SK-N-SH (cell line): ENCODE data around the gene LEKR1. TPM values are rescaled to one million over a fixed set of nuclear protein-coding genes. Genes with fewer than 3 reads are reported as not detected.

Source experiments
- CTCF ChIA-PET: fragments of 300-600, 350-600 bp; formaldehyde crosslinking; extraction: SDS; loops from one replicate; lab custom pipeline; 2021; lab: Yijun Ruan, JAX
- POLR2A ChIA-PET: fragments of 350-600 bp; sonication (Branson Sonifier 250); formaldehyde crosslinking; extraction: SDS; loops from one replicate; lab custom pipeline; 2020; ENCODE audit warnings: antibody characterized with exemption, inconsistent platforms; lab: Yijun Ruan, JAX
- DNase-seq: peaks from one replicate; pipeline ENCODE4 v3.0.0; 2012
- H2AFZ ChIP-seq: fragments of 200-600 bp; sonication (generic); 2 replicates; pipeline ENCODE4 v1.8.1; 2016; ENCODE audit warnings: antibody characterized with exemption, mild to moderate bottlenecking, low read depth
- H3F3A ChIP-seq: fragments of 200-600 bp; sonication (generic); replicated peaks from 2 replicates; pipeline ENCODE3; 2016; ENCODE audit warnings: antibody characterized with exemption, mild to moderate bottlenecking; ENCODE audit not compliant: insufficient read depth
- H3K27ac ChIP-seq, 2 experiments: fragments of 200-500 bp in 1 of 2; fragments of 200-600 bp in 1 of 2; sonication (Bioruptor generic) in 1 of 2; sonication (generic), shearing (Covaris generic) in 1 of 2; 2 replicates each; pipeline versions ENCODE4 v1.5.1 to v1.6.1; 2014 to 2016; ENCODE audit warnings: low read depth in 2 of 2, inconsistent platforms in 1 of 2, low read length in 1 of 2, mild to moderate bottlenecking in 1 of 2, mixed read lengths in 1 of 2
- H3K27me3 ChIP-seq: fragments of 200-600 bp; sonication (generic), shearing (Covaris generic); 2 replicates; pipeline ENCODE4 v1.6.1; 2016; ENCODE audit warnings: mixed run types; ENCODE audit not compliant: insufficient read depth
- H3K36me3 ChIP-seq, 2 experiments: fragments of 200-500 bp in 1 of 2; fragments of 200-600 bp in 1 of 2; sonication (Bioruptor generic) in 1 of 2; sonication (generic) in 1 of 2; replicated peaks in 1 of 2; 2 replicates each; pipeline versions ENCODE3 to v1.5.1; 2014 to 2016; ENCODE audit warnings: low read length in 1 of 2, mild to moderate bottlenecking in 1 of 2; ENCODE audit not compliant: insufficient read depth in 2 of 2, control insufficient read depth in 1 of 2
- H3K4me1 ChIP-seq, 2 experiments: fragments of 200-500 bp in 1 of 2; fragments of 200-600 bp in 1 of 2; sonication (Bioruptor generic) in 1 of 2; sonication (generic), shearing (Covaris generic) in 1 of 2; 2 replicates each; pipeline versions ENCODE4 v1.5.1 to v1.6.1; 2014 to 2016; ENCODE audit warnings: low read depth in 1 of 2, low read length in 1 of 2, mixed run types in 1 of 2; ENCODE audit not compliant: insufficient read depth in 2 of 2, control insufficient read depth in 1 of 2
- H3K4me2 ChIP-seq: fragments of 200-600 bp; sonication (generic), shearing (Covaris generic); 2 replicates; pipeline ENCODE4 v1.6.1; 2017; ENCODE audit warnings: mixed run types
- H3K4me3 ChIP-seq, 2 experiments: fragments of 200-500 bp in 1 of 2; fragments of 200-600 bp in 1 of 2; sonication (Bioruptor generic) in 1 of 2; sonication (generic), shearing (Covaris generic) in 1 of 2; 2 replicates each; pipeline versions ENCODE4 v1.5.1 to v1.8.1; 2014 to 2016; ENCODE audit warnings: low read depth in 2 of 2, inconsistent platforms in 1 of 2, low read length in 1 of 2, mild to moderate bottlenecking in 1 of 2, mixed read lengths in 1 of 2, moderate library complexity in 1 of 2
- H3K79me2 ChIP-seq: fragments of 200-600 bp; sonication (generic); 2 replicates; pipeline ENCODE4 v1.8.1; 2017; ENCODE audit warnings: mild to moderate bottlenecking; ENCODE audit not compliant: insufficient read depth
- H3K9ac ChIP-seq: fragments of 200-600 bp; sonication (generic); 2 replicates; pipeline ENCODE4 v1.6.1; 2017; ENCODE audit warnings: mixed run types
- H3K9me2 ChIP-seq: fragments of 200-600 bp; sonication (generic); 2 replicates; pipeline ENCODE4 v1.6.1; 2017; ENCODE audit warnings: mixed run types
- H3K9me3 ChIP-seq: fragments of 200-600 bp; sonication (generic); 2 replicates; pipeline ENCODE4 v1.6.1; 2017; ENCODE audit warnings: mixed run types, mild to moderate bottlenecking, moderate library complexity
- H4K20me1 ChIP-seq: fragments of 200-600 bp; sonication (generic); 2 replicates; pipeline ENCODE4 v1.6.1; 2017; ENCODE audit warnings: mild to moderate bottlenecking, mixed run types; ENCODE audit not compliant: insufficient read depth
- CHD2 ChIP-seq: fragments of 150-350 bp; IDR thresholded peaks from 2 replicates; pipeline ENCODE4 v1.6.1; 2018; ENCODE audit warnings: low read length; ENCODE audit not compliant: partially characterized antibody
- ELF1 ChIP-seq: IDR thresholded peaks from 2 replicates; pipeline ENCODE4 v1.4.0; 2012
- EP300 ChIP-seq, 2 experiments: IDR thresholded peaks; 2 replicates each; pipeline versions ENCODE4 v1.4.0 to v1.6.1; 2012; ENCODE audit warnings: borderline replicate concordance in 1 of 2, low read depth in 1 of 2, low read length in 1 of 2
- FOSL2 ChIP-seq: IDR thresholded peaks from 2 replicates; pipeline ENCODE4 v1.4.0; 2012; ENCODE audit warnings: low read depth, mild to moderate bottlenecking, moderate library complexity, borderline replicate concordance
- GATA2 ChIP-seq: sonication (generic); formaldehyde crosslinking; IDR thresholded peaks from 2 replicates; pipeline ENCODE4 v1.5.0; 2020; ENCODE audit warnings: mild to moderate bottlenecking, missing genetic modification reagents
- MEF2A ChIP-seq: IDR thresholded peaks from 2 replicates; pipeline ENCODE4 v1.4.0; 2012; ENCODE audit warnings: low read depth, borderline replicate concordance
- POLR2AphosphoS5 ChIP-seq: IDR thresholded peaks from 2 replicates; pipeline ENCODE4 v1.6.1; 2012; ENCODE audit warnings: low read depth, low read length
- RAD21 ChIP-seq: IDR thresholded peaks from 2 replicates; pipeline ENCODE4 v1.6.1; 2012; ENCODE audit warnings: mild to moderate bottlenecking, low read length
- RCOR1 ChIP-seq: fragments of 150-350 bp; IDR thresholded peaks from 2 replicates; pipeline ENCODE4 v1.6.1; 2017; ENCODE audit warnings: antibody characterized with exemption, low read length
- RFX5 ChIP-seq: IDR thresholded peaks from 2 replicates; pipeline ENCODE4 v1.6.1; 2012; ENCODE audit warnings: mild to moderate bottlenecking, improper control_type of control experiment, low read length
- SIN3A ChIP-seq: IDR thresholded peaks from 2 replicates; pipeline ENCODE4 v1.6.1; 2012; ENCODE audit warnings: low read depth, mild to moderate bottlenecking, low read length, moderate library complexity, borderline replicate concordance
- WGBS: methylation state at CpG from one replicate; pipeline ENCODE4 v1.1.6; 2017; ENCODE audit warnings: low lambda C conversion rate; 5-methylcytosine and 5-hydroxymethylcytosine counted together
- polyA plus RNA-seq, 3 experiments: library from polyadenylated mRNA; depleted of rRNA; stranded (reverse); fragments of >200 nt; gene quantifications; 2 replicates each; pipeline ENCODE4 v1.2.3, GENCODE V29; 2012
- TF ChIP-seq, protein P1 (sequence below): fragments of 150-350 bp; IDR thresholded peaks from 2 replicates; pipeline ENCODE4 v1.6.1; 2016; ENCODE audit warnings: mild to moderate bottlenecking, low read depth, low read length

Gene LEKR1
- polyA plus RNA-seq, 1 of the 3 experiments (the other 2 are of a cell fraction) = 0.30 TPM

DNA sequence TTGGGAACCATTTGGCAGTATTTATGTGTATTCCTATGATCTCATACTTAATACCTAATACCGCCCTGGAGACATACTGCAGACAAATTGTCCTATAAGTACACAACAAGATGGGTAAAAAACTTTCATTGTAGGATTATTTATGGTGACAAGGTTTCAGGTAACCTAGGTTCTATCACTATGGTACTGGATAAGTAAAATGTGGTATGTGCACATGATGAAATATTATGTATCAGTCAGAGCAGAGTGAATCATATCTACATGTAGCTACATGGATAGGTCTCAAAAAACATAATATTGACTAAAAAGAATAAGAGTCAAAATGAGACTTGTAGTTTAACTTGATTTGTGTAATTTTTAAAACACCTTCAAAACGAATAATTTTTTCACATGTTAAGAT is 147.8 kb downstream of the LEKR1 start:
- POLR2A ChIA-PET = no interaction called here
- no peaks in the 10 kb centered on the region for H3K36me3 ChIP-seq
- H3K9ac ChIP-seq = no peak overlapping the region
- WGBS = 79% methylated on average over 2 of the region's 2 CpGs
- H3K27me3 ChIP-seq = 0 out of 2 replicates have a peak, but pooled peaks cover 5% of the 10 kb centered on the region
- no peaks in the 10 kb centered on the region for H3K79me2 ChIP-seq
- no peak overlapping the region for H3K4me2 ChIP-seq
- CTCF ChIA-PET = interaction anchor here (0.7 to 1.8 kb wide), 4 partner anchors 12 to 21 kb away, joined by 3 to 6 read pairs (median 4); no protein-coding TSS in a partner anchor
- H4K20me1 ChIP-seq = no peaks in the 10 kb centered on the region
- no peaks in the 10 kb centered on the region for H3K9me2 ChIP-seq
- DNase-seq = no peak
- no peak overlapping the region for H3K4me3 ChIP-seq
- H3K9me3 ChIP-seq = no peaks in the 10 kb centered on the region
- peaks cover 0 to 4% of the 10 kb centered on the region in 2 experiments; a peak in 2 of 4 replicates for H3K4me1 ChIP-seq
- no peak overlapping the region for H3K27ac ChIP-seq
- TF ChIP-seq GATA2 (CRISPR knock-in tag) (no peak), CHD2 (no peak), RAD21 (no peak), POLR2AphosphoS5 (no peak), RFX5 (no peak)
- TF ChIP-seq, protein P1, sequence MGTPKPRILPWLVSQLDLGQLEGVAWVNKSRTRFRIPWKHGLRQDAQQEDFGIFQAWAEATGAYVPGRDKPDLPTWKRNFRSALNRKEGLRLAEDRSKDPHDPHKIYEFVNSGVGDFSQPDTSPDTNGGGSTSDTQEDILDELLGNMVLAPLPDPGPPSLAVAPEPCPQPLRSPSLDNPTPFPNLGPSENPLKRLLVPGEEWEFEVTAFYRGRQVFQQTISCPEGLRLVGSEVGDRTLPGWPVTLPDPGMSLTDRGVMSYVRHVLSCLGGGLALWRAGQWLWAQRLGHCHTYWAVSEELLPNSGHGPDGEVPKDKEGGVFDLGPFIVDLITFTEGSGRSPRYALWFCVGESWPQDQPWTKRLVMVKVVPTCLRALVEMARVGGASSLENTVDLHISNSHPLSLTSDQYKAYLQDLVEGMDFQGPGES = no peak
- no peaks in the 10 kb centered on the region for H3F3A ChIP-seq
- H2AFZ ChIP-seq = no peak overlapping the region

DNA sequence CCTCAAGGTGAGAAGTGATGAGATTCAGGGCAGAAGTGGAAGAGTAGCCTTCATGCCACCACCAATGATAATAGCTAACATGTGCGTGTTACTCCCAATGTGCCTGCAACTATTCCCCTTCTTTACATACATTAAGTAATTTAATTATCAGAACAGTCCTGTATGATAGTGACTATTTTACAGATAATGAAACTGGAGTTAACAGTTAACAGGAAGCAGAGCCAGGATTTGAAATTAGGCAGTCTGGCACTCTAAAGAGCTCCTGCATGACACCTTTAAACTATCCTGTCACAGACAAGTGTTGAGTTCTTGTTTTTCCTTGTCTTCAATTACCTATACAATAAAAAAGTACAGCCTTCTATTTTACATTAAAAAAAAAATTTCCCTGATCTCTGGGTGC is 148.8 kb downstream of the LEKR1 start:
- H4K20me1 ChIP-seq = no peaks in the 10 kb centered on the region
- H3K4me3 ChIP-seq = no peak overlapping the region
- H3K4me2 ChIP-seq = no peak overlapping the region
- no peak overlapping the region for H3K9ac ChIP-seq
- ChIA-PET CTCF (interaction anchor here (0.9 to 1.8 kb wide), 4 partner anchors 13 to 104 kb away, joined by 3 to 6 read pairs (median 4); no protein-coding TSS in a partner anchor), POLR2A (interaction anchor here (0.9 kb wide), 1 partner anchor 114 kb away, joined by 3 read pairs; no protein-coding TSS in a partner anchor)
- peaks cover 0 to 4% of the 10 kb centered on the region in 2 experiments; a peak in 2 of 4 replicates for H3K4me1 ChIP-seq
- H3K36me3 ChIP-seq = no peaks in the 10 kb centered on the region
- H2AFZ ChIP-seq = no peak overlapping the region
- H3K27ac ChIP-seq = peak overlapping the region in 1 of 2 experiments; percentile 67; a peak in 2 of 4 replicates
- no peaks in the 10 kb centered on the region for H3K9me3 ChIP-seq
- H3K27me3 ChIP-seq = 0 out of 2 replicates have a peak, but pooled peaks cover 5% of the 10 kb centered on the region
- peak; percentile 14 for DNase-seq
- H3F3A ChIP-seq = no peaks in the 10 kb centered on the region
- TF ChIP-seq CHD2 (no peak), GATA2 (CRISPR knock-in tag) (no peak), ELF1 (no peak), SIN3A (no peak), MEF2A (no peak), FOSL2 (no peak), EP300 (IDR thresholded peaks at IDR 0.05; ENCODE audit: borderline replicate concordance in 1 of 2, low read depth in 1 of 2, low read length in 1 of 2) (peak in 1 of 2 experiments; percentile 52; a peak in 2 of 4 replicates), RCOR1 (peak; percentile 31; the same call in 1 of the 2 replicates)
- TF ChIP-seq, protein P1 = no peak
- 80% methylated on average over 1 of the region's 1 CpG for WGBS
- H3K9me2 ChIP-seq = no peaks in the 10 kb centered on the region
- no peaks in the 10 kb centered on the region for H3K79me2 ChIP-seq
